A549 (cell line): Measurements from ENCODE around the gene GRAMD2A. TPM values are rescaled to one million over a fixed set of nuclear protein-coding genes. Genes with fewer than 3 reads are reported as not detected.

ENCODE experiments used
- ATAC-seq, 2 experiments: fragments of 200-7000 bp in 1 of 2; fragments of >200 bp in 1 of 2; cut with Nextera tagmentation in 1 of 2; cut with Tn5 transposase in 1 of 2; 3 replicates each; pipeline versions ENCODE4 v1.8.0 to v1.9.1; 2018 to 2020; ENCODE audit warnings: mild to moderate bottlenecking in 1 of 2, moderate library complexity in 1 of 2
- CTCF ChIA-PET: fragments of 300-600 bp; sonication (Branson Sonifier 250); formaldehyde crosslinking; extraction: SDS; loops from one replicate; lab custom pipeline; 2021; ENCODE audit warnings: antibody characterized with exemption, inconsistent platforms; lab: Yijun Ruan, JAX
- POLR2A ChIA-PET: fragments of 350-600 bp; formaldehyde crosslinking; extraction: SDS; loops from one replicate; lab custom pipeline; 2021; ENCODE audit warnings: antibody characterized with exemption, inconsistent platforms; lab: Yijun Ruan, JAX
- DNase-seq, 2 experiments: peaks; one replicate each; pipeline versions ENCODE4 v3.0.0 to v3.0.0-alpha.2; 2011 to 2016; ENCODE audit warnings: low read depth in 1 of 2, low spot score in 1 of 2
- FAIRE-seq: peaks from 2 replicates; lab custom pipeline; 2011; peaks lifted over from hg19 to GRCh38; lab: Jason Lieb, UNC
- H3K27ac ChIP-seq, 2 experiments: fragments of >200 bp; sonication (Bioruptor Twin); formaldehyde crosslinking; 3 replicates each; pipeline ENCODE4 v1.5.1; 2016 to 2017
- H3K4me1 ChIP-seq: fragments of >200 bp; sonication (Bioruptor Twin); formaldehyde crosslinking; 3 replicates; pipeline ENCODE4 v1.6.1; 2016
- H3K4me2 ChIP-seq: fragments of >200 bp; sonication (Bioruptor Twin); formaldehyde crosslinking; 3 replicates; pipeline ENCODE4 v1.6.1; 2016
- H3K4me3 ChIP-seq: fragments of >200 bp; sonication (Bioruptor Twin); formaldehyde crosslinking; 3 replicates; pipeline ENCODE4 v1.5.1; 2016
- H3K9me3 ChIP-seq: fragments of >200 bp; sonication (Bioruptor Twin); formaldehyde crosslinking; 3 replicates; pipeline ENCODE4 v1.6.1; 2016
- ATOH8 ChIP-seq: fragments of 250-450 bp; sonication (Bioruptor Pico); IDR thresholded peaks from 2 replicates; pipeline ENCODE4 v1.5.0; 2020; ENCODE audit warnings: low read depth, mild to moderate bottlenecking, moderate library complexity
- BHLHE40 ChIP-seq: IDR thresholded peaks from 2 replicates; pipeline ENCODE4 v1.6.1; 2012; ENCODE audit warnings: low read depth, low read length, inconsistent platforms
- CHD4 ChIP-seq: fragments of 200-600 bp; sonication (generic); IDR thresholded peaks from 2 replicates; pipeline ENCODE4 v1.6.1; 2016; ENCODE audit warnings: antibody characterized with exemption, mild to moderate bottlenecking, borderline replicate concordance
- CTCF ChIP-seq: fragments of >200 bp; sonication (Bioruptor Twin); formaldehyde crosslinking; IDR thresholded peaks from 3 replicates; pipeline ENCODE4 v1.5.1; 2016
- HES2 ChIP-seq: fragments of >200 bp; sonication (Bioruptor Twin); formaldehyde crosslinking; IDR thresholded peaks from 2 replicates; pipeline ENCODE4 v1.6.1; 2016
- JUN ChIP-seq, 2 experiments: fragments of >200 bp; sonication (Bioruptor Twin); formaldehyde crosslinking; IDR thresholded peaks; 2 replicates in 1 of 2; 3 replicates in 1 of 2; pipeline ENCODE4 v1.6.1; 2016 to 2017
- KDM1A ChIP-seq: fragments of 200-600 bp; sonication (generic); IDR thresholded peaks from 2 replicates; pipeline ENCODE4 v1.6.1; 2016; ENCODE audit warnings: low read depth, mild to moderate bottlenecking
- KDM5A ChIP-seq: fragments of 200-600 bp; sonication (generic); IDR thresholded peaks from 2 replicates; pipeline ENCODE4 v1.6.1; 2016; ENCODE audit warnings: antibody characterized with exemption, mild to moderate bottlenecking
- PHF8 ChIP-seq: fragments of 200-600 bp; sonication (generic); IDR thresholded peaks from 2 replicates; pipeline ENCODE4 v1.6.1; 2016; ENCODE audit warnings: low read depth, mild to moderate bottlenecking, antibody characterized with exemption, moderate library complexity, borderline replicate concordance
- POLR2AphosphoS2 ChIP-seq: conservative IDR thresholded peaks from 2 replicates; pipeline ENCODE4 v1.6.1; 2012; ENCODE audit warnings: low read length, improper control_type of control experiment, inconsistent platforms
- RARB ChIP-seq: fragments of 250-450 bp; sonication (Bioruptor Pico); IDR thresholded peaks from 2 replicates; pipeline ENCODE4 v1.8.0; 2021; ENCODE audit warnings: mild to moderate bottlenecking, moderate library complexity
- SREBF2 ChIP-seq: fragments of 450-650 bp; IDR thresholded peaks from 2 replicates; pipeline ENCODE4 v1.6.1; 2014; ENCODE audit warnings: mild to moderate bottlenecking, moderate library complexity
- ZFP36 ChIP-seq: fragments of 450-650 bp; IDR thresholded peaks from 2 replicates; pipeline ENCODE4 v1.6.1; 2014; ENCODE audit warnings: borderline replicate concordance; ENCODE audit not compliant: partially characterized antibody
- ZNF302 ChIP-seq: fragments of 250-450 bp; sonication (Bioruptor Pico); IDR thresholded peaks from 2 replicates; pipeline ENCODE4 v1.9.0; 2021; ENCODE audit warnings: inconsistent platforms, mild to moderate bottlenecking, moderate library complexity
- WGBS: methylation state at CpG from one replicate; pipeline ENCODE4 v1.1.6; 2017; ENCODE audit errors: missing lambda C conversion rate; 5-methylcytosine and 5-hydroxymethylcytosine counted together
- polyA plus RNA-seq, 4 experiments: library from polyadenylated mRNA; depleted of rRNA in 3 of 4; stranded (reverse); fragments of >200 nt; fragmentation: RNase III in 1 of 4; extraction: RNeasy Plus Mini Kit Qiagen cat#74134 plus additional on column Dnase treatment in 1 of 4; gene quantifications; 2 replicates in 3 of 4; 3 replicates in 1 of 4; pipeline ENCODE4 v1.2.3, GENCODE V29; 2011 to 2017
- TF ChIP-seq, protein P1 (sequence below): fragments of >200 bp; sonication (Bioruptor Twin); formaldehyde crosslinking; IDR thresholded peaks from 3 replicates; pipeline ENCODE4 v1.6.1; 2016
- TF ChIP-seq, protein P2 (sequence below): fragments of 250-450 bp; sonication (Bioruptor Pico); IDR thresholded peaks from 2 replicates; pipeline ENCODE4 v1.5.0; 2021; ENCODE audit warnings: mild to moderate bottlenecking, moderate library complexity, borderline replicate concordance
- TF ChIP-seq, protein P3 (sequence below): fragments of 200-600 bp; sonication (generic); IDR thresholded peaks from 2 replicates; pipeline ENCODE4 v1.6.1; 2016; ENCODE audit warnings: antibody characterized with exemption, mild to moderate bottlenecking, moderate library complexity

GRAMD2A gene
- polyA plus RNA-seq, 2 of the 4 experiments (the other 2 are of a cell fraction) = 0.41 TPM; not detected in 1

DNA sequence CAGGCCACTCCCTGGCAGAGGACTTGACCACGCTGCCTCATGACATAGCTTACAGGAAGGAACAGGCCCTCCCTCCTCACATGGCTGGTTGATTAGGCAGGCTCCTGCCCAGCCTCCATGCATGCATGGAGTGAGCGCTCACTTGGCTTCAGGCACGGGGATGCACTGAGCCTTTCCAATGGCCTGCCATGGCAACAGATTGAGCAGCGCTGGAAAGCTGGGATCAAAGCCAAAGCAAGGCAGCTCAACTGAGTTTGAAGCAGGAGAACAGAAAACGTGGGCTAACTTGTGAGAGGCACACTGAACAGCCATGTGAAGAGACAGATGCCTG, 5.9 kb upstream of the GRAMD2A start:
- peaks cover 85% of the 10 kb centered on the region for H3K4me1 ChIP-seq
- H3K4me2 ChIP-seq = no peak overlapping the region
- H3K27ac ChIP-seq = peak overlapping the region in 1 of 2 experiments; percentile 56; a peak in 3 of 6 replicates
- TF ChIP-seq KDM1A (no peak), POLR2AphosphoS2 (peak; percentile 35; the same call in 1 of the 2 replicates)
- TF ChIP-seq, all 56 proteins: peak for 1
- 73% methylated on average over 5 of the region's 5 CpGs for WGBS
- Histone ChIP-seq H3K9me3 (no peaks in the 10 kb centered on the region), H3K4me3 (no peak overlapping the region)
- ATAC-seq (no peak), DNase-seq (peak in 1 of 2 experiments; percentile 45), FAIRE-seq (no peak)
- CTCF ChIA-PET = interaction anchor here (0.5 to 31.0 kb wide), 5 partner anchors 8 to 82 kb away, joined by 3 to 644 read pairs (median 5); partner anchors contain the start of gene PKM
- POLR2A ChIA-PET = interaction anchor here (0.6 to 1.6 kb wide), 3 partner anchors 23 to 34 kb away, joined by 3 to 8 read pairs (median 7); partner anchors contain the start of gene PKM

DNA sequence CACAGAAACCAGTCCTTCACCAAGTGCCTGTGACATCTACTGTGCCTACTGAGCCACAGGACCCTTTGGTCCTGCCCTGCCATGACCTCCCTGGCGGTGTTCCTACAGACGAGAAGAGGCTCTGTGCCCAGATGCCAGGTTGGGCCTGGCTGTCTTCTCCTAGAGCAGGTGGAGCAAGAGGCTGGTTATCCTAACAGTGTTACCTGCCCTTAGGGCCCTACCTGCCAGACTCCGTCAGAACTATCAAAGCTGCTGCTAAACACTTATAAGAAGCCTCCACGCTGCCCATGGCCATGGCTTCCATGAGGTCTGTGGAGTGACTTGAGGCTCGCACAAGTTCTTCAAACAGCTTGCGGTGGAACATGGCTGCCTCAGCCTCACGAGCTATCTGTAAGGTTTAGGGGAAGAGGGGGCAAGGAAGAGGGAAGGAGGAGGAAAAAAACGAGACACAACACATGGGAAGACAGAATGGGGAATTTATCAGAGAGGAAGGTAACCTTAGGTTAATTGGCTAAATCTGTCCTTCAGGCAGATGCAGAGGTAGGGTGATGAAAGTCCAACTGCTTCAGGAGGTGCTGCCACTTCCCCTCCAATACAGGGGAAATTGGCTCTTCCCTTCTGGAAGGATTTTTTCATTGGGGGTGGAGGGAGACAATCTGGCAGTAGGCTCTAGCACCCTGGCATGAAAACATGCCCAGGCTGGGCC, 5.4 kb upstream of the GRAMD2A start:
- ChIA-PET POLR2A (interaction anchor here (1.2 to 1.6 kb wide), 2 partner anchors 24 to 28 kb away, joined by 7 to 8 read pairs; partner anchors contain the start of gene PKM), CTCF (interaction anchor here (1.3 to 31.0 kb wide), 4 partner anchors 8 to 83 kb away, joined by 3 to 644 read pairs (median 6); partner anchors contain the start of gene PKM)
- H3K27ac ChIP-seq = peak overlapping the region; percentile 8 to 56; a peak in 3 of 6 replicates
- no peak overlapping the region for H3K4me3 ChIP-seq
- DNase-seq (no peak), FAIRE-seq (no peak), ATAC-seq (no peak)
- peaks cover 84% of the 10 kb centered on the region for H3K4me1 ChIP-seq
- WGBS = 81% methylated on average over 8 of the region's 8 CpGs
- H3K4me2 ChIP-seq = no peak overlapping the region
- TF ChIP-seq, protein P1, sequence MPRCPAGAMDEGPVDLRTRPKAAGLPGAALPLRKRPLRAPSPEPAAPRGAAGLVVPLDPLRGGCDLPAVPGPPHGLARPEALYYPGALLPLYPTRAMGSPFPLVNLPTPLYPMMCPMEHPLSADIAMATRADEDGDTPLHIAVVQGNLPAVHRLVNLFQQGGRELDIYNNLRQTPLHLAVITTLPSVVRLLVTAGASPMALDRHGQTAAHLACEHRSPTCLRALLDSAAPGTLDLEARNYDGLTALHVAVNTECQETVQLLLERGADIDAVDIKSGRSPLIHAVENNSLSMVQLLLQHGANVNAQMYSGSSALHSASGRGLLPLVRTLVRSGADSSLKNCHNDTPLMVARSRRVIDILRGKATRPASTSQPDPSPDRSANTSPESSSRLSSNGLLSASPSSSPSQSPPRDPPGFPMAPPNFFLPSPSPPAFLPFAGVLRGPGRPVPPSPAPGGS = no peak
- TF ChIP-seq JUN (IDR thresholded peaks at IDR 0.05) = 0 out of 5 replicates have a peak, but pooled peaks of 1 of the 2 experiments have one; percentile 31
- no peaks in the 10 kb centered on the region for H3K9me3 ChIP-seq

DNA sequence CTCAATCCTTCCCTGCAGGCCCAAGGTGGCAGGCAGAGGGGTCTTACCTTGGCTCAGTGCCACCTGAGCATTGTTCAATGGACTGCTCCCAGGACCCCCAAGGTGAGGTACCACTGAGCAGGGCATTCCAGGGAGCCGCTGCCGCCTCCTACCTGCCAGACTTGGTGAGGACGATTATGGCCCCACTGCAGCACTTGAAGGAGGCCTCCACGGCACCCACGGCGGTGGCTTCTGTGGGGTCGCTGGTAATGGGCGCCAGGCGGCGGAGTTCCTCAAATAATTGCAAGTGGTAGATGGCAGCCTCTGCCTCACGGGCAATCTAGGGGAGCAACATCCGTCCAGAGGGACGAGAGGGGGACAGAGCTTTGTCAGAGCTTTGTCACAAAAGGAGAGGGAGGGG, 4.7 kb upstream of the GRAMD2A start:
- 86% methylated on average over 13 of the region's 13 CpGs for whole genome bisulfite sequencing
- DNase-seq (no peak), ATAC-seq (no peak)
- no peak for TF ChIP-seq ZNF302 (CRISPR knock-in tag)
- TF ChIP-seq CHD4 = no peak
- TF ChIP-seq KDM5A = no peak
- TF ChIP-seq RARB (CRISPR knock-in tag) = no peak
- TF ChIP-seq POLR2AphosphoS2 = no peak
- TF ChIP-seq, protein P2, sequence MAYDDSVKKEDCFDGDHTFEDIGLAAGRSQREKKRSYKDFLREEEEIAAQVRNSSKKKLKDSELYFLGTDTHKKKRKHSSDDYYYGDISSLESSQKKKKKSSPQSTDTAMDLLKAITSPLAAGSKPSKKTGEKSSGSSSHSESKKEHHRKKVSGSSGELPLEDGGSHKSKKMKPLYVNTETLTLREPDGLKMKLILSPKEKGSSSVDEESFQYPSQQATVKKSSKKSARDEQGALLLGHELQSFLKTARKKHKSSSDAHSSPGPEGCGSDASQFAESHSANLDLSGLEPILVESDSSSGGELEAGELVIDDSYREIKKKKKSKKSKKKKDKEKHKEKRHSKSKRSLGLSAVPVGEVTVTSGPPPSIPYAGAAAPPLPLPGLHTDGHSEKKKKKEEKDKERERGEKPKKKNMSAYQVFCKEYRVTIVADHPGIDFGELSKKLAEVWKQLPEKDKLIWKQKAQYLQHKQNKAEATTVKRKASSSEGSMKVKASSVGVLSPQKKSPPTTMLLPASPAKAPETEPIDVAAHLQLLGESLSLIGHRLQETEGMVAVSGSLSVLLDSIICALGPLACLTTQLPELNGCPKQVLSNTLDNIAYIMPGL = no peak
- no peak for TF ChIP-seq BHLHE40
- no peak for TF ChIP-seq ZFP36
- no peak for TF ChIP-seq PHF8
- TF ChIP-seq ATOH8 (CRISPR knock-in tag) = no peak
- no peak for TF ChIP-seq SREBF2
- TF ChIP-seq HES2 = no peak
- TF ChIP-seq, protein P3, sequence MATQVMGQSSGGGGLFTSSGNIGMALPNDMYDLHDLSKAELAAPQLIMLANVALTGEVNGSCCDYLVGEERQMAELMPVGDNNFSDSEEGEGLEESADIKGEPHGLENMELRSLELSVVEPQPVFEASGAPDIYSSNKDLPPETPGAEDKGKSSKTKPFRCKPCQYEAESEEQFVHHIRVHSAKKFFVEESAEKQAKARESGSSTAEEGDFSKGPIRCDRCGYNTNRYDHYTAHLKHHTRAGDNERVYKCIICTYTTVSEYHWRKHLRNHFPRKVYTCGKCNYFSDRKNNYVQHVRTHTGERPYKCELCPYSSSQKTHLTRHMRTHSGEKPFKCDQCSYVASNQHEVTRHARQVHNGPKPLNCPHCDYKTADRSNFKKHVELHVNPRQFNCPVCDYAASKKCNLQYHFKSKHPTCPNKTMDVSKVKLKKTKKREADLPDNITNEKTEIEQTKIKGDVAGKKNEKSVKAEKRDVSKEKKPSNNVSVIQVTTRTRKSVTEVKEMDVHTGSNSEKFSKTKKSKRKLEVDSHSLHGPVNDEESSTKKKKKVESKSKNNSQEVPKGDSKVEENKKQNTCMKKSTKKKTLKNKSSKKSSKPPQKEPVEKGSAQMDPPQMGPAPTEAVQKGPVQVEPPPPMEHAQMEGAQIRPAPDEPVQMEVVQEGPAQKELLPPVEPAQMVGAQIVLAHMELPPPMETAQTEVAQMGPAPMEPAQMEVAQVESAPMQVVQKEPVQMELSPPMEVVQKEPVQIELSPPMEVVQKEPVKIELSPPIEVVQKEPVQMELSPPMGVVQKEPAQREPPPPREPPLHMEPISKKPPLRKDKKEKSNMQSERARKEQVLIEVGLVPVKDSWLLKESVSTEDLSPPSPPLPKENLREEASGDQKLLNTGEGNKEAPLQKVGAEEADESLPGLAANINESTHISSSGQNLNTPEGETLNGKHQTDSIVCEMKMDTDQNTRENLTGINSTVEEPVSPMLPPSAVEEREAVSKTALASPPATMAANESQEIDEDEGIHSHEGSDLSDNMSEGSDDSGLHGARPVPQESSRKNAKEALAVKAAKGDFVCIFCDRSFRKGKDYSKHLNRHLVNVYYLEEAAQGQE = no peak
- no peak for TF ChIP-seq CTCF
- TF ChIP-seq, all 56 proteins: peak for 0
- no peak overlapping the region for H3K4me3 ChIP-seq
- FAIRE-seq = no peak
- H3K4me2 ChIP-seq = no peak overlapping the region
- H3K27ac ChIP-seq = peak overlapping the region in 1 of 2 experiments; percentile 56; a peak in 2 of 6 replicates
- ChIA-PET POLR2A (interaction anchor here (1.0 to 1.8 kb wide), 3 partner anchors 22 to 29 kb away, joined by 3 to 8 read pairs (median 7); partner anchors contain the start of gene PKM), CTCF (interaction anchor here (1.4 to 31.0 kb wide), 3 partner anchors 9 to 83 kb away, joined by 5 to 644 read pairs (median 8); partner anchors contain the start of gene PKM)
- peaks cover 77% of the 10 kb centered on the region for H3K4me1 ChIP-seq
- no peaks in the 10 kb centered on the region for H3K9me3 ChIP-seq
